ENCODE measurements around the gene CCDC50.
A peak's percentile ranks its signal among the peaks of the same experiment; 100 is the strongest.

Gene CCDC50

DNA sequence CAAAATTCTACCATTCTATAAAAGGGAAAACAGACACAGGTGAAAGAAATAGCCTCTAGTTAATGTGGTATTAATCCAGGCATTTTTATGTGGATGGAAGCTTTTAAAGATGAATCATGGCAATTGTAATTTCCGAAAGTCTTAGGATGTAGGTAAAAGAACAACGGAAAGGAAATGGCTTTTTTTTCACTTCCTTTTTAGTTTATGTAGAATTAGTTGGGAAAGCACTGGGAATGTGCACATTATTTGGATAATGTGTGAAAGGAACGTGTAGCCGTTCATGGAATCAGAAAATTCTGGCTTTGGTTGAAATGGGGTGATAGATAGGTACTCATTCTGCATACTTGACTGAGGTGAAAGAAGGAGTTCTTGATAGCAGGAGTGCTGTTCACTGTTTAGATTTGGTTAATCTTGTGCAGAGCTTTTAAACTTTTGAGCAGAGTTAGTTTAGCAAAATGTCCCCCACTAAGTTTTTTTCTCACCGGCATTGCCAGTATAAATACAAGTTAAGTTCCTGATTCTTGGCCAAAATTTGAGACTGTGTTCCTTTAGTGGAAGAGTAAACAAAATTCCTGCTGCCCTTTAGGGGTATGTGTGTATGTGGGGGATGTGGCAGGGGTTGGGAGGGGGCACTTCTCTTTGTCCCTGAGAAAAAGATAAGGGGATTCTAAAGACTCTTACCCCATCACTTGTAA, 21.3 kb downstream of the CCDC50 start:
- no peak for DNase-seq

DNA sequence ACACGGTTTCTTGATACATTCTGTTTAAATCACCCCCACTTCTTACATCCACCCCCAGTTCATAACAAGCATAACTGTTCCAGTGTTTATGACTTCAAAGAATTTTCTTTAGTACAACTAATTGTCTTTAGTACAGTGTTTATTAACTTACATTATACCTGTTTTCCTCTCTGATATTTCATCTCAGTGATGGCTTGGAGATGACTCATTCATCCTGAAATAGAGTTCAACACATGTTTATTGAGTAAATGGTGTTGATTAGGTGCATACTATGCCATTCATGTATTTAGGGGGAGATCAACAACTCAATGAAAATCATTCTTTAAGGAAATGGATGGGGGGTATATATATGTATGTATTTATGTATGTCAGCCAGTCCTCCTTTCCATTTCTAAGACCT, 22.8 kb downstream of the CCDC50 start:
- no peak for DNase-seq

DNA sequence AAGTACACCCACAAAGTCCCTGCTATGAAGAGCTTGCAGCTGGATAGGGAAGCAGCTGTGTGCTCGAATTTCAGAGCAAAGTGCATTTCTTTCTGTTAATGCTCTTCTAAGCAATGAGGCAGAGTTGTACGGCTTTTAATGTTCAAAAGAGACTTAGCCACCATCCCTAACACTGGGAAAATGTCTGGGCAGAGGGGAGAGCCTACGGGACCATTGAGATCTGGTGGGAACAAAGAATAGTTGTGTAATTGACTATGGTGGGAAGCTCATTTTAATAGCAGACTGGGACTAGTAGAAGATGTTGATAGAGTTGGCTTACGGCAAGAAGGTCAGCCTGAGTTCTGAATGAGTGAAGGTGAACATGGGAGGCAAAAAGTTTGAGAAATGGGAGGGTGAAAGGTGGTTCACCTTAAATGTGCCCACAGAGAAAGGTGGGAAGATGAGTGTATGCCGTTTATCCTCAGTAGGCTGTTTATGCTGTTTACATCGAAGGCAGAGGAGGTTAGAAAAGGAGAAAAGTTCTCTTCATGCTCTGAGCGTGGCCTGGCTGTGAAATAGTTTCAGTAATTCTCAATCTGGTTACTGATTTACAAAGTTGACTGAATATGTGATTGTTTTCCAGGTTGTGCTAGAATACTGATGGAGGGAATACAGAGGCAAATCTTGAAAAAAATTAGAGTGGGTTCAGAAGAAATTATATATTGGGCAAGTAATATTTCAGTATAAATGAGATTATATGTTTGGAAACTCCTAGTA, 24.0 kb downstream of the CCDC50 start:
- DNase-seq, result no peak

DNA sequence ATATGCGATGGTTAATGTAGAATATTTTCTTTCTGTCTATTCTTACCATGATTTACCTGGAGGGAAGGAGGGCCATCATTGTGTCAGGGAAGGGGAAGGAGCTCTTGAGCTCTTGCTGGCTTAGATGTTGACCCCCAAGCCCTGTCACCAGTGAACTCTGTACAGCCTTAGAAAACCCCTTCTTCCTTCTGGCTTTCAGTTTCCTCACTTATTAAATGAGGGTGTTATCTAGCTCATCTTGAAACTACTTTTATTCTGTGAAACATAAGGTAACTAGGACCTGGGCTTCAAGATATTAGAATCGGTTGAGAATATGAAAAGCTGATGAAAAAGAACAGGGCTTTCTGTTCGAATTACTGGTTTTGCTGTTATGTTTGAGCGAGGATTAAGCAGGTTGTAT, 26.2 kb downstream of the CCDC50 start:
- DNase-seq, result no peak

DNA sequence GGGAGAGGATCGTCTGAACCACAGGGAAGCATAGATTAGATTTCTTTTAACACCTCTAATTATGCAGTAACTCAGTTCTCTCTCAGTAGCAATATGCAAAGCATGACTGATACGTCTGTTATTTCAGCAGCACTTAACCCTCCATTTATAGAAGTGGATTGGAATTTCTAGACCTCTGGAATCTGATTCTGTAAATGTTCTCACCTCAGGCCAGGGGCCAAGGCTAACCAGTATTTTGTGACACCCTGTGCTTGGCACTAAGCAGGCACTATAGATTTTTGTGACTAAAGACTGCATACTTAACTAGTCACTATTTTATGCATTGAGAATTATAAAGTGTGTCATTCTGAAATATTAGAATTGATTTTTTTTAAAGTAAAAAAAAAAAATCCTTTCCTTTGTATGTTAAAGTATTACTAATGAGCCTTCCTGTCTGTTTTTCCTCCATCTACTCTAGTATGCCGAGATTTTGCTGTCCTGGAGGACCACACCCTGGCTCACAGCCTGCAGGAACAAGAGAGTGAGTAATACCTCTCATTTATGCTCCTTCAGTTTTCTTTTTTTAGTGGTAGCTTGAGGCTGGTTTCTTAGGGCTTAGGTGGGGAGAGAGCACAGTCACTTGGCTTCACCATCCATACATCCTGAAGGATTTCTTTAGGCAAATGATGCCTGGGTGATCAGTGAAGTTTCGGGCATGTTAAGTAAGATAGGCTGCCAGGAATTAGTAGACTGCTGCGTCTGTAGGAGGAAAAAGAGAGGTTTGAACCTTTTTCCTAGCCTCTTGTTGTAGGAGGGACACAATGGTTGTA, 27.6 kb downstream of the CCDC50 start:
- no peak for DNase-seq

DNA sequence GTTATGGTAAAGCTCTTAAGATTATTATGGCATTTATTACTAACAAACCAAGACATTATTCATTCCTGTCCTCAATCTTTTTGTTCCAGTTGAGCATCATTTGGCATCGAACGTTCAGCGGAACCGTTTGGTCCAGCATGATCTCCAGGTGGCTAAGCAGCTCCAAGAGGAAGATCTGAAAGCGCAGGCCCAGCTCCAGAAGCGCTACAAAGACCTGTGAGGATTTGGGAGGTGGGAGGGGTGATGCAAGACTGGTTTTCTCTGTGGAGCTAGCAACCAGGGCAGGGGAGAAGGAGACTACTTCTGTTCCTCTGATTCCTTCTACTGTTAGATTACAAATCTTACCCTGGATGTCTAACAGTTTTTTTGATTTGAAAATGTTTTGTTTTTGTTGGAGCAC, 28.7 kb downstream of the CCDC50 start:
- no peak for DNase-seq

DNA sequence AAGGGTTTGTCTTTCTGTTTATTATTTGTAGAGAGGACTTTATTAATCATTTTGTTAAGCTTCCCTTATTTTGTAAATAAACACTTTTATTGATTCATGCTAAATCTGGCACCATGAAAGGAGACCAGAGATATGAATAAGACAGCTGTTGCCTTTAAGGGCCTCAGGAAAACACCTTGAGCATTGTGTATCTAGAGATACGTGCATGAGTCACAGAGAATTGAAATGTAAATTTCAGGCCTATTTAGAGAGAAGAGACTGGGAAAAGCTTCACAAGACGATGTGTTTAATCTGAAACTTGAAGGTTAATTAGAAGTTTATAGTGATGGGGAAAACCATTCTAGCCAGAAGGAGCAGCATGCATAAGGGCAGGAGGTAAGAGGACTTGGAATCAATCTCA, 29.7 kb downstream of the CCDC50 start:
- no peak for DNase-seq

DNA sequence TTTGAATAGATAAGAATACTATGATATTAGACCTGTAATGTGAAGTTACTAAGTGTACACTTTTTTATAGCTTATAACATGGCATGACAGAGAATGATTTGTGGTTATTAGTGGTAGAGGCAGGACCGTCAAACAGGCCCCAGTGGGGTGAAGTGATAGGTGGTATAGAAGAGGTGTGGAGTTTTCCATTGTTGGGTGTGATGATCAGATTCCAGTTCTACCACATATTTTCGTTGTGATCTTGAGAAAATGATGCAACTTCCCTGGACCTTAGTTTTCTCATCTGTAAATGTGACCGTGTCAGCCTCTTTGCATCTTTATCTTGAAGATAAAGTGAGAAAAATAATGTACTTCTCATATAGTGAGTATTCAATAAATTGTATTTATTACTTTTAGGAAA, 31.4 kb downstream of the CCDC50 start:
- no peak for DNase-seq

DNA sequence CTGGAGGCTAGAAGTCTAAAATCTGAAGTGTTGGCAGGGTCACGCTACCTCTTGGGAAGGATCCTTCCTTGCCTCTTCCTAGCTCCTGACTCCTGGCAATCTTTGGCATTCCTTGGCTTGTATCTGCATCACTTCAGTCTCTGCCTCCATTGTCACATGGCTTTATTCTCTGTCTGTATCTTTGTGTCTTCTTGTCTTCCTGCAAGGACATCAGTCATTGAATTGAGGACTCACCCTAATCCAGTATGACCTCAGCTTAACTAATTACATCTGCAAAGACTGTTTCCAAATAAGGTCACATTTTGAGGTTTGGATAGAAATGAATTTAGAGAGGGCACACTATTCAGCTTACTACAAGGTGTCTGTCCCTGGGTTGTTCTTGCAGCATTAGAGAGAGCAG, 32.3 kb downstream of the CCDC50 start:
- DNase-seq, result no peak

DNA sequence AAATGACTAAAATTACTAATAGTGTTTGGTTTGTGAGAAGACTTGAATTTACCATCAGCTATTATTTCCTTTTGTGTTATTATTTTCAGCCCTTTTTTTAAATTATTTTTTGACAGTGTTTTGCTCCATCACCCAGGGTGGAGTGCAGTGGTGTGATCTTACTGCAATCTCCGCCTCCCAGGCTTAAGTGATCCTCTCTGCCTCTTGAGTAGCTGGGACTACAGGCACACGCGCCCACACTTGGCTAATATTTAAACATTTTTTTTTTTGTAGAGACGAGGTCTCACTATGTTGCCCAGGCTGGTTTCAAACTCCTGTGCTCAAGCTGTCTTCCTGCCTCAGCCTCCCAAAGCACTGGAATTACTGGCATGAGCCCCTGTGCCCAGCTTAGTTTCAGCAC, 32.8 kb downstream of the CCDC50 start:
- no peak for DNase-seq

DNA sequence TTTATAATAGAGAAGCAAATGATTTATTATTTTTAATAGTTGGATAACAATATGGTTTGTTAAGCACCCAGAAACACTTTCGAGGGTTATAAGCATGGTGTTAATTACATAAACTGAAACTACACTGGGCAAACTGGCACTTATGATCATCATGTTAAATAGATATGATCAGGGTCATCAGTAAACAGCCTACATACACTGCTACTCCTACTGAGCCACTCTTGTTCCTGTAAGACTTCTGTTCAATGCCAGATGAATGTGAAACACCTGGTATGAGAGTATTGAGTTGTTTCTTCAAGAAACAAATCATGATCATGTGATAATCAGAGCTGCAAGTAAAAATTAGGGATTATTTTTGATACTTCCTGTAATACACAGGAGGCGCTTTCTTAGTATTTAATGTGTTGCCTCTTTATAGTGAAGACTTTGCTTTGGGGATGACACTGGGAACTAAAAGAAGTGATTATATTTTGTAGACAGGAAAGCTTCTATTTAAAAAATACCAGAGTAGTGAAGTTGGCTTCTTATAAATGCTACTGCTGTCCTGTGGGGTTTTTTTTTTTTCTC, 33.4 kb downstream of the CCDC50 start:
- no peak for DNase-seq

DNA sequence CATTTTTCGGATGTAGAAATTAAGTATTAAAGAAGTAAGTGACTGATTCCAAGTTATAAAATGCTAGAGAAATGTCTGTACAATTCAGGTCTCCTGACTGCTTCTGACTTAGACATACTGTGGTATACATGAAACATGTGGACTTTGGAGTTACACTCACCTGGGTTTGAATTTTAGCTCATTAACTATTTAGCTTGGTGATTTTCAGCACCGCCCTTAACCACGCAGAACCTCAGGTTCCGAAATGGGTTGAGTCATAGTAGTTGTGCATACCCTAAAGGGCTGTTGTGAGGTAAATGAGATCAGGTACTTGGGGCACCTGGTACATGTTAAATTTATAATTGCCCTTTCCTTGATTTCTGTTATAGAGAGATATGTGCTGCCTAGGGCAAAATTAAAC, 34.0 kb downstream of the CCDC50 start:
- DNase-seq, result no peak

DNA sequence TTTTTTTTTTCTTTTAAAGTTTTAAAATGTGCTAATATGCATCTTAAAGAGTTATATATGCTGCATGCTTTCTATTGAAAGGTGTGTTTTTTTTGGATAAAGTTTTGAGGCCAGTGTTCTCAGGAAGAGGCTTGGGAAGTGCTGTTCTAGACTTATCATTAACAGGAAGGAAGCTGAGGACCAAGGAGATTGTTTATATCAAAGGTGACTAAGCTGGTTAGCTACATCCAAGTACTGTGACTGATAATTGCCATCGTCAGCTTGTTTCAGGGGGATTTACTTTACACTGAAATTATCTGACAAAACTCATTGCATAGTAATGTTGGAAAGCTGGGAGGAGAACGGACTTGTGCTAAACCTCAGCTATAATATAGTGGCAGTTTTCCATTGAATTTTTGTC, 37.5 kb downstream of the CCDC50 start:
- no peak for DNase-seq

DNA sequence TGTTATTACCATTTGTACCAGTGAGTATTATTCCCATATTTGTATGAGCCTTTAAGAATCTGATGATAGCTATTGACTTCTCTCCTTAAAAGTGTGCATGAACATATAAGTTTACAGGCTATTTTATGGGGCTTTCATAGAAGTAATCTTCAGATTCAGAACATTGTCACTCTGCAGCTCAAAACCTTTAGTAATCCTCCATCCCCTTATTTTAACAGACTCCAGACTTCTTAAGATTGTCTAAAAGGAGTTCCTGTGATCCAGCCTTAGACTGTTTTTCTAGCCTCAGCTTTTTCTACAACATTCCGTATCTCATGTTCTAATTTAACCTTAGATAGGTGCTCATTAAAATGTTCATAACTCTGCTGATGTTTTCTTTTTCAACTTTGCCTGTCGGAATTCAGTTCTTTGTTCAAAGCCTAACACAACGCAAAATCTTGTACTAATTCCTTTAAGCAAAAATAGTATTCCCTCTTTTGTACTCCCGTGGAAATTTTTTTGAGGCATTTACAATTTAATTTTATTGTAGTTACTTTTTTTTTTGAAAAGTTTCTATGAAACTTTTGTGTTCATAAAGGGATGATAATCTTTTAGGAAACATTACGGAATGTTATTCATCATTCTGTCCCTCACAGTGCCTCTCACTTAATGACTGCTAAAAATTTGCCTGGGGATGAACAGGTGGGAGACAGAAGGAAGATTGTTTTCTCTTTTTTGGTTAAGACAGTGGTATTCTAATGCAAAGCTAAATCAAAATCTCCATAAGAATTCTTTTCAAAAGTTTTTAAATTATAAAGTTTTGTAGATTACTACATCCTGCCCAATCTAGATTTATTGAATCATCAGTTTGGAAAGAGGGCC, 39.8 kb downstream of the CCDC50 start:
- no peak for DNase-seq

DNA sequence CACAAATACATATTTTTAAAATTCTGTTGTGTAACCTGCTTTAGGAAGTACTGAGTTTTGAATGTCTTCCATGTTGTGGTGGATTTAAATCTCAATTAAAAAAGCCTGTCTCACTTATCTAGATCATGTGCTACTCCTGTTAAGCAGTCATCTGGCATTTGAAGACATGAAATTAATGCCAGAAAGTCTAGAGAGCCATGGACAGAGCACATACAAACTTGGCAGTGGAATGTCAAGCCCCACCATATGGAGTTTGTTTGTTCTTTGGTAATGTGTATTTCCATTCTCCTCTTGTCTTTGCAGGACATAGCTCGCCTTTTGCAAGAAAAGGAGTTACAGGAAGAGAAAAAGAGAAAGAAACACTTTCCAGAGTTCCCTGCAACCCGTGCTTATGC, 40.4 kb downstream of the CCDC50 start:
- DNase-seq, result peak; percentile 81

DNA sequence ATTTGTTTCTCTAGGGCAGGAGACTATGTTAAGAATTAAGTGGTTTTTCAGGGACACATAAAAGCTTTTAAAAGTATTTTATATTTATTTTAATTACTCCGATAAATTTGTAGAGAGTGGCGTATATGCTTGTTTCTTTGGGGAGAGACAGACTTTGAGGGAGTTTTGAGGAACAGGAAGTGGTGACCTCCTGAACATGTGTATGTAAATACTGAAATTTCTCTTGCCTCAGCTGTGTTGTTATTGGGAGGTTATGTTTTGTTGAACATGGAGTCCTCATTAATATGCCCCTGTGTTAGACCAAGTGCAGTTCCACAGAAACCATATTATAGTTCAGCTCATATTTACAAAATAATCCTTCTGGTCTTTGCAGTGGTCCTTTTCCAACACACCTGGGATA, 42.9 kb downstream of the CCDC50 start:
- no peak for DNase-seq

DNA sequence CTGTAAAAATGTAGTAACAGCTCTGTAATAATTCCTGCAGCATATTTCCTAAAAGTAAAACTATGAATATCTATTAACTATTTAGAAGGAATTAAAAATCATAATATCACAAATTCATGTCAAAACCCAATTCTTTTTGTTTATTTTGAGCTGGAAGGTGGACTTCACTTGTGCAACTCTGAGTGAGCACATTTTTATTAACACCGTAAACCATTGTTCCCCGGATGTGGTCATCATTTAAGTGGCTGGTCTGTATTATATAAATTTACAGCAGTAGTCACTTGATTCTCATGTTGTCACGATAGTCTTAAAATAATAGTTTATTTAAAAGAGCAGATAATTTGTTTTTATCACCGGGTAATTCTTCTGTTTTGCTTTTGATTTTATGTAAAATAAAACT, 44.1 kb downstream of the CCDC50 start:
- DNase-seq, result no peak

DNA sequence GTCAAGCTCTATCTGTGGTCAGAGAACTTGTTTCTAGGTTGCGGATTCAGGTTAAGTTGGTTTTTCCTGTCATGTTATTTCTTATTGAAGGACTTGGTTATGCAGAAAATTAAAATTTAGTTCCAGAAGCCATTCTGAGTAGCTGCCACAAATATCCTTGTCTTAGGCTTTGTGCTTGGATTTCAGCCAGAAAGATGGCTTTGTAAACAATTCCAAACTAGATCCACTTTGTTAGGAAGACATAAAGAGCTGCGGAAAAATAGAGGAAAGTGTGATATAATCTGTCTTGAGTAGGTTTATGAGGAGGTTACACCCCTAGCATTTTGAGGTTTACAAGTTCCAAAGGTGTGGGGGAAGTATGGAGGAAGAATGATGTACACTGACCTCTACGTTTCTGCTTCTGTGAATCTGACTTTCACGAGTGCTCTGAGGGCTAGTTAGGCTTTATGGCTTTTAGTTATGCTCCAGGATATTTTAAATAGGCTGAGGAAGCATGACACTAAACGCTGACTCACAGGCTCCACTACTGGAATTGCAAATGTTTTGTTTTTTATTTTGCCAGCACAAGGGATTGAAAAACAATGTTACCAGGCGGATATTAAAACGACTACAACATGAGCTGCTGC, 47.4 kb downstream of the CCDC50 start:
- no peak for DNase-seq

DNA sequence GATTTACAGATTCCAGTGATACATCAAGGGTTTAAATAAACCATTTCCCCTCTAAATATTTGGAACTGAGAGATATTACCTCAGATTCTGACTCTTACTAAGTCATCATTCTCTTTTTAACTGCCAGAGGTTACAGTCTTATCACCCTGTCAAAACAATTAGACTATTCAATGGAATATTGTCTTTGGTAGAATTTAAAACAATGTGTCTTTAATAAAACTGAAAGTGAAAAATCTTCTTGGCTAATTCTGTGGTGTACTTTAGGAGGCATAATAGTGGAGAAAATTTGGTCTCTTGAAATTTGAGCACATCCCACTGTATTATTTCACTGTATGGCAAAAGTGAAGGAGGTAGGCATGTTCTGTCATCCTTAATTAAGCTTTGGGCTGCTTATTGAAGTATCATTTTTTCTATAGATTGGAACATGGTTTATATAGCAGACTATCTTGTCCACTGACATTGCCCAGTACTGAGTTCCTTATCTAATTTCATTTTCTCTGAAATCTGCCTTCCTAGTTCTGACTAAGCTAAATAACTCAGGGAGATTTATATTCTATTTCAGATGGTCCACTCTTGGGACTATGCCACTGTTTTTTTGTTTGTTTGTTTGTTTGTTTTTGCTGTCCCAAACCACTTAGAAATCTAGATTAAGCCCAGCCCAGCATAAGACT, 49.1 kb downstream of the CCDC50 start:
- DNase-seq, result no peak

DNA sequence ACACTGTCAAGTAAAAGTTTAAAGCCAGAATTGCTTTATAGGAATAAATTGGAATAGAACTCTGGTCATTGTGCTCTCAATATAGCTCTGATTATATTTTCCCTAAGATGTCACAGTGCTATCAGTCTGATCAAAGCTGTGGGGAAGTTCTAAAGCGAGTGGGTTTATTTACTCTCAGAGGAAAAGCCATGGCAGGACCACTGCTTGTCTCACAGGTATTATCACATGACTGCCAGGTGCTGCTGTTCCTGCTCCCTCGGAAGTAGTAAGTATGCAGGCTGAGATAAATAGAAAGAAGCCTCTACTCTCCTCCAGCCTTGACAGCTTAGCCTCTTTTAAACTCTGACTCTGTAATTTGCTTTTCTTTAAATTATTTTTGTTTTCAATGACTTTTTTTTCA, 50.3 kb downstream of the CCDC50 start:
- no peak for DNase-seq

DNA sequence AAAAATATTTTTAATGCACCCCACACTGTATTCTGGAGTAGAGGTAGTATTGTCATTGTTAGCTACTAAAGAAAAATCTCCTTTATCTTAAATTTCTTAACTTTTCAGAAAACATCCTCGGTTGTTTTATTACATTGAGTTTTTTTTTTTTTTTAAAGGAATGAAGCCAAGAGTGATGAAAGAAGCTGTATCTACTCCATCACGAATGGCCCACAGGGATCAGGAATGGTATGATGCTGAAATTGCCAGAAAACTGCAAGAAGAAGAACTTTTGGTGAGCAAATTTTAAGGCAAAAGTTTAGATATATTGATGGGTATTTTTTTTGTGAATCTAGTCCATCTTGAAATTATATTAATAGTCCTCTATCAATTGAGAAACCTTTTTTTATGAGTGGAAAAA, 50.8 kb downstream of the CCDC50 start:
- DNase-seq, result no peak

DNA sequence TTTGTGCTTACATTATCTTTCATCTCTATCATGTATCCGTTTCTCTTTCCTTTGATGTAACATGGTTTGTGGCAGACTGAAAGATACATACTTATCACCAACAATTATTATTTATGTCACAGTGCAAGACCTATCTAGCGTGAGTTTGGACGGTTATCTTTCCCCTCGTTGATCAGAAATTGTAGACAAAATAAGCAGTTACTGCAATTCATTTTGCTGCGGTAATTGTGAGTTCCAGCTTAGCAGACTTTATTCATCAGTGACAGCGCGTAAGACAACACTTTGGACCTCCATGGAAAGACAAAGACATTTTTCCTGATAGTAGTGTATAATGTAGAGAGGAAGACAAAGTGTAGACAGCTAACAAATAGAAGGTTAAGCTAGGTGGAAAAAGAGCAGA, 52.1 kb downstream of the CCDC50 start:
- no peak for DNase-seq
